Stimulated activated CD4-positive, alpha-beta T cell treated with anti-CD3 and anti-CD28 coated beads, Interleukin-15, amount 100 ng/mL, for 48 hours (primary cell): ENCODE results near the gene PSAP.
A peak's percentile ranks its signal among the peaks of the same experiment; 100 is the strongest.
"Not testable (repeated sequence)": the region's sequence is repeated elsewhere in the genome, so short reads cannot be mapped to it uniquely, and the experiment has no call there.

Experiments
- DNase-seq, 2 donors: peaks; one replicate each; pipeline ENCODE4 v3.0.0-alpha.2; 2020; ENCODE audit warnings: low read depth in 2 of 2

The PSAP gene

GRCh38 chr10:71850743-71851464, at the start of gene PSAP:
Gene PSAP (minus strand): TSS chr10:71851251. CDS start chr10:71851221, 30 bp downstream.
- DNase-seq = peak; percentile 96 to 99

- DNase-seq = no peak
Measured at GRCh38 chr10:71900441-71901180, 49.6 kb upstream of the PSAP start.

- DNase-seq = no peak
Measured at GRCh38 chr10:71899665-71900412, 48.8 kb upstream of the PSAP start.

DNA sequence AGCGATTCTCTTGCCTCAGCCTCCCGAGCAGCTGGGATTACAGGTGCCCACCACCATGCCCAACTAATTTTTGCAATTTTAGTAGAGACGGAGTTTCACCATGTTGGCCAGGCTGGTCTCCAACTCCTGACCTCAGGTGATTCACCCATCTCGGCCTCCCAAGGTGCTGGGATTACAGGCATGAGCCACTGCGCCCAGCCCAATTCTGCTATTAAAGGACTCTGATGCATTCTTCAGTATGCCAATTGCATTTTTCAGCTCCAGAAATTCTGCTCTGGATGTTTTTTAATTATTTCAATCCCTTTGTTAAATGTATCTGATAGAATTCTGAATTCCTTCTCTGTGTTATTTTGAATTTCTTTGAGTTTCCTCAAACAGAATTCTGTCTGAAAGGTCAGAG, 47.3 kb upstream of the PSAP start:
- not testable (repeated sequence) for DNase-seq

- DNase-seq = no peak
Measured at GRCh38 chr10:71893920-71894319, 42.9 kb upstream of the PSAP start.

DNA sequence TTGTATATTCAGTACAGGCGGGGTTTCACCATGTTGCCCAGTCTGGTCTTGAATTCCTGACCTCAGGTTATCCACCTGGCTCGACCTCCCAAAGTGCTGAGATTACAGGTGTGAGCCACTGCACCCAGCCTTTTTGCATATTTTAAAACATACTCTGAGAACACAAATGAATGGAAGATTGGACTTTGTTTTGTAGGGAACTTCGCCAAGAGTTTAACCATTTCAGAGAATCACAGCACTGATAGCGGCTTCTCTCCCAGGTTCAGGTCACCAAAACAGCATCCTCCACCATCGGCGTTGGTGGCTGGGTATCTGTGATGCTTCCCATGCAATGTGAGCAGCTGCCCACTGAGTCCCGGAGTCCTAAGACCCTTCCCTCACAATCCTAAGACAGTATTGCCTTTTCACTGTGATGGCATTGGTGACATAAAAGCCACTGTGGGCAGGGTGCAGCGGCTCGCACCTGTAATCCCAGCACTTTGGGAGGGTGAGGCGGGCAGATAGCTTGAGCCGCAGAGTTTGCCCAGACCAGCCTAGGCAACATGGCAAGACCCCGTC, 42.3 kb upstream of the PSAP start:
- DNase-seq = no peak

- no peak for DNase-seq
Measured at GRCh38 chr10:71891437-71891836, 40.4 kb upstream of the PSAP start.

DNA sequence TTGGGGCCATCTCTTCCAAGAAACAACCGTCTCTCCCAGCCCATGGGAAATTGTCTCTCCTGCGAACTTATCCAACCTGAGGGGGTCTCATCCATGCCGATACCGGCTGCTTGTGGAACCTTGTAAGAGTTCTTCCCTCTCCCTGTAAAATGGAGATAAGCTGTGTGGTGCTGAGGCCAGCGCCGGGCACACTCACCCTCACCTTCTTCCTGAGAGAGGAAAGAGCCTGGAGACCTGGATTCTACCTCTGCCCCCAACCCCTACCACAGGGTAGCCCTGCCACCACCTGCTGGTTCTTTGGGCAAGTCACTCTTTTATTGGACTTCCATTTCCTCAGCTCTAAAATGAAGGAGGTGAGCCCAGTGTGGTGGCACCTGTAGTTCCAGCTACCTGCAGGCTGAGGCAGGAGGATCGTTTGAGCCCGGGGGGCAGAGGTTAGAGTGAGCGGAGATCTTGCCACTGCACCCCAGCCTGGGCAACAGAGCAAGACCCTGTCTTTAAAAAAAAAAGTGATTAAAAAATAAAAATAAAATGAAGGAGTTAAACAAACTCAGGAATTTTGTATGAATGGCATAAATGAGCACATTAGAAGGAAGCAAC, 38.4 kb upstream of the PSAP start:
- no peak for DNase-seq

DNA sequence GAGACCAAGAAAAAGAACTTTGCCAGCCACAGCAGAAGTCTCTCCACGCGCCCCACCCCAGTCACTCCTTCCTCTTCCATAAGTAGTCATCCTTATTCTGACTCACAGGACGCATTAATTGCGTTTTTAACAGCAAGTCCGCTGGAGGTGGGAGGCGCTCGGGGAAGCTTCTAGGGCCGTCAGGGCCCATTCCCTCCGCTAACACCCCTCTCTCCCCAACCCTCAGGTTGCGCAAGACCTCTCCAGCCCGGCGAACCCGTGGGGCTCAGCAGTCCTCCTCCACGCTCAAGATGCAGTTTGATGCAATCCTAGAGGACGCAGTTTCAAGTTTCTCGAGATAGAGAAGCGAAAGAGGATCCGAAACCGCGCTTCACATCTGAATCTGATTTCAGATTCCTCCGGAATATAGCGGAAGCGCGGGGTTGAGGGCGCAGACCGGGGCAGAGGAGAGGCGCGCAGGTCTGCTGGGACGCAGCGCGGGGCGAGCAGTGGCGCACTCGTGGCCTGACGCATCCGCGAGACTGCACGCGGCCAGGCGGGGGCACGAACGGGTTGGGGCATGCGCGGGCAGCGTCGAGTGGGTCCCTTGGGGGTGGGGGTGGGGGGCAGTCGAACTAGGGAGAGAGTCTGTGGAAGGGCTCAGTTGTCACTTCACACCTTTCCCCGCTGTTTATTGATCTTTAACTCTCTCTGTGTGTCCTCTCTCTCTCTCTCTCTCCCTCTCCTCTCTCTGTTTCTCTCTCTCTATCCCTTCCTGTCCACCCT, 37.8 kb upstream of the PSAP start:
- DNase-seq = peak; percentile 49 to 58

DNA sequence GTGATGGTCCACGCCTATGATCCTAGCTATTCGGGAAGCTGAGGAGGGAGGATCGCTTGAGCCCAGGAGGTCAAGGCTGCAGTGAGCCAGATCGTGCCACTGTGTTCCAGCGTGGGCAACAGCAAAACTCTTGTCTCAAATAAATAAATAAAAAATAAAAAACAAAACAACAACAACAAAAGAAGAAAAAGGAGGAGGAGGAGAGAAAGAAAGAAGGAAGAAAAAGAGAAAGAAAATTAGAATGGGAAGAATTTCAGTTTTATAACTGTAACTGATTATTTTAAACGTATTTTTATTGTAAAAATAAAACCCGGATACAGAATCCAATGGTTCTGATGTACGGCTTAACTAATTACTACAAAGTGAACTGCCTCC, 37.2 kb upstream of the PSAP start:
- no peak for DNase-seq

DNA sequence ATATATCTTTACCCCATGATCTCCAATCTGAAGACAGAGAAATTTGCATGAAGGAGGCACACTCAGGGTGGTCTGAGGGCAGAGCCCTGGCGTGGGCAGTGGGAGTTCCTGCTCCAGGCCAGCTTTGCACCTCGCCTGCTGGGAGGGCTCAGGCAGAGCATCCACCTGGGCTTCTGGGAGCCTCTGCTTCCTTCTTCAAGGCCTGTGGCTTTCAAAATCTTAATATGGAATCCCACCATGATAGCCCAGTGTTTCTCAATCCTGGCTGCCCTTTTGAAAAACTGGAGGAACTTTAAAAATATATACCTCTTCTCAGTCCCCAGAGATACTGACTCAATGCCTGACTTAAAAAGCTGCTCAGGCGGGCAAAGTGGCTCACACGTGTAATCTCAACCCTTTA, 36.7 kb upstream of the PSAP start:
- no peak for DNase-seq

GRCh38 chr10:71882813-71883659, 32.0 kb upstream of the PSAP start:
- DNase-seq = no peak

DNA sequence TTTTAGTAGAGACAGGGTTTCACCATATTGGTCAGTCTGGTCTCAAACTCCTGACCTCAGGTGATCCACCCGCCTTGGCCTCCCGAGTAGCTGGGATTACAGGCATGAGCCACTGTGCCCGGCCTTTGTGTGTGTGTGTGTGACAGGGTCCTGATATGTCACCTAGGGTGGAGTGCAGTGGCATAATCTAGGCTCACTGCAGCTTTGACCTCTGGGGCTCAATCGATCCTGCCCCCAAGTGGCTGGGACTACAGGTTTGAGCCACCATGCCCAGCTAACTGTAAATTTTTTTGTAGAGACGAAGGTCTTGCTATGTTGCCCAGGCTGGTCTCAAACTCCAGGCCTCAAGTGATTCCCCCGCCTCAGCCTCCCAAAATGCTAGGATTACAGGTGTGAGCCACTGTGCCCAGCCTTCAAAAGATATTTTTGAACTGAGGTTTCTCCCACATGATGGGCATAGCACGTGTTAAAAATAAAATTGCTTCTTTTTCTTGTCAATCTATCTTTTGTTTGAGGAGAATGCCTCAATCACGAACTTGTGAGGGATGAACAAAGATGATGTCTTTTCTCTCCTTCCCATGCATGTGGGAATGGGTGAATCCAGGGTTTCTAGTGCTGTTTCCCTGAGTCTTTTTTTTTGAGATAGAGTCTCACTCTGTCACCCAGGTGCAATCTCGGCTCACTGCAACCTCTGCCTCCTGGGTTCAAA, 30.8 kb upstream of the PSAP start:
- no peak for DNase-seq

GRCh38 chr10:71881307-71881624, 30.2 kb upstream of the PSAP start:
- DNase-seq = not testable (repeated sequence)

DNA sequence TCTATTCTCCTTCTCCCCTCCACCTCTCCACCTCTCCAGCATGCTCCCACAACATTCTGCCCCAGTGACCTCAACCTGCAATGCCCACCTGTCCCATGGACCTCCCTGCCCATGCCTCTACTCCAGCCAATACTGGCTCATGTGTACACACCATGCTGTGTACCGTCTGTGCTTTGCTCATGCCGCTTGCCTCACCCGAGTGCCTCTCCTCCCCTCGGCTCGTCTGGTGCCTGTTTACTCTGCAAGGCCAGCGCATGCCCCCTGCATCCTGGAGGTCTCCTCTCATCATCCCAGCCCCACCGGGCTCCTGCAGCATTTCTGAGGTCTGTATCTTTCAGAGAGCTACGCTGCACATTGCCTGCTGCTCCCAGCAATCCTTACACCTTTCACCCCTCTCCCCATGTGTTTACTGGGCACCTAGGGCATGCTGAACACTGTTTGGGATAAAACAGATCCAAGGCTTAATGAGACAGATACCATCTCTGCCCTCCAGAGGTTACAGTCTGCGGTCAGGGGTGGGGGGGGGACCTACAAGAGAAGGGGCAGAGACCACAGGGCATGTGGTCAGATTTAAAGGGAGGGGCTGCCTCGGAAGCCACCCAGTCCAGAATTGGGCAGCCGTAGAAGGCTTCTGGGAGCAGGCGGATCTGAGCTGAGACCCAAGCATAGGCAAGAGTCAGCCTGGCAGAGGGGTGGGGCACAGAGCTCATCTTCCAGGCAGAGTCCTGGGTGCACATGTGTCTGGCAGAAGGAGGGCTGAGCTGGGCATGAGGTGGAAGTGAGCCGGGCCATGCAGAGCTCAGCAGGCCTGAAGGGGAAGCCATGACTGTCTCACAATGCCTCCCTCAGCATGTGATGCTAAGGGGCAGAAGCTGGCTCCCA, 29.6 kb upstream of the PSAP start:
- no peak for DNase-seq

DNA sequence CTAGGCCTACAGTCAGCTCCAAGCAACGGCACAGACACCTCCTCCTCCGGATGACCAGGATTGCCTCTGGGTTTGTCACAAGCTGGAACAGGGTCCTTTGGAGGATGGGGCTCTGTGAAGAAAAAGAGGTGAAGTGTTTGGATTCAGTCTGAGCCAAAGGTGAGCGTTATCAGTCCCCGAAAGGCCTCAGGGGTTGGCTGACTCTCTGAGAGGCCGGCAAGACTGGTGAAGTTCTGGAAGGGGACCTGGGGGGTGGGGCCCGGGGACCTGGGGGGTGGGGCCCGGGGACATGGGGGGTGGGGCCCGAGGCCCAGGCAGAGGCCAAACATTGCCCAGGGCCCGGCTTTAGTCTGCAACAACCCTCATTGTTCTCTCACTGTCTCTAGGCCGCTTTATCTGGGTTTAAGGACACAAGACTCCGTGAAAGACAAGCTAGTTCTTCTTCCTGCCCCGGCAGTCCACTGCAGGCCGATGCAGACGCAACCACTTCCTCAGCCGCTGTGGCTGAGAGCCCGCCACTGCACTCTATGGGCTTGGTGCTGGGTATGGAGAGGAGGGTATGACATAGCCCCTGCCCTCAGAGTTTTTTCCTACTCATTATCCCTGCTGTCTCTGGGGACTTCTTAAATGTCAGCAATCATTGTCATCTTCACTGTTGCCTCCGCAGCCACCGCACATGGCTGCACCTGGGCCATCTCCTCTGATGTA, 27.4 kb upstream of the PSAP start:
- no peak for DNase-seq

DNA sequence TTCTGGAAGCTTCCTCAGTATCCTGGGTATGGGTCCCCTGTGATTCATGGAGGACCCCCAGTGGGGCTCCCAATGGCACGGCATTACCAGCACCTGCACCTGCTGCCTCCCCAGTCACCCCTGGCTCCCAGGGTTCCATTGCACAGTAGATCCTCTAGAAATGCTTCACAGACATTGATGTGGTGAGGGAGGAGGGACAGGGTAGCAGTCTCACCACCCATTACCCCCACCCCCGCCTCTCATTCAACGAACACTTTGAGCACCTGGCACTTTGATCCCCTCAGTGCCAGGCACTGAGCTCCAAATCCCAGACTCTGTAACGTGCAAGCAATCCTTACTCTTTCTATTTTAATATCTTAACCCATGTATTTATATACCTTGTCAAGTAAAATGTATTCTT, 26.8 kb upstream of the PSAP start:
- DNase-seq = no peak
